ENCODE measurements around the gene AMMECR1L.
"Not testable (repeated sequence)": the region's sequence is repeated elsewhere in the genome, so short reads cannot be mapped to it uniquely, and the experiment has no call there.

Gene AMMECR1L

GRCh38 chr2:127887082-127887775 lies 1.5 kb upstream of the AMMECR1L start:
- no peak for DNase-seq (ENCODE audit: low read depth in 3 of 3)

DNA sequence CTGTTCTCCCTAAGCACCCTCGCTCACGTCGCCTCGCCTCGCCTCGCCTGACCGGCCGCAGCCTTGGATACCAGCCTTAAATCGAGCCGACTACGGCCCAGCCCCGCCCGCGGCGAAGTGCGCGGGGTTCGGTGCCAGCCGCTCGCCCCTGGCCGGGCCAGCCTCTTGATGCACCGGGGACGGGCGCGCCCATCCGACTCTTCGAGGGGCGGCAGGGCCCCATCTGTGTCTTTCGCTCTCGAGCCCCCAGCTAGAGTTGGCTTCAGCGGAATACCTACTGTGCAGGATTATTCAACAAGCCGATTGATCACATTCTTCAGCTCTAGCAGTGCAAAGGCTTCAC lies 808 bp upstream of the AMMECR1L start:
- DNase-seq (ENCODE audit: low read depth in 3 of 3), result not testable (repeated sequence)

- peak in 1 of 3 experiments; percentile 21 for DNase-seq (ENCODE audit: low read depth in 3 of 3)
Observed at GRCh38 chr2:127884861-127885740, 655 bp downstream of the AMMECR1L start.

- DNase-seq (ENCODE audit: low read depth in 3 of 3), result no peak
Observed at GRCh38 chr2:127884436-127884835, 1.3 kb downstream of the AMMECR1L start.

- DNase-seq (ENCODE audit: low read depth in 3 of 3), result no peak
Observed at GRCh38 chr2:127879899-127880298, 5.9 kb downstream of the AMMECR1L start.

DNA sequence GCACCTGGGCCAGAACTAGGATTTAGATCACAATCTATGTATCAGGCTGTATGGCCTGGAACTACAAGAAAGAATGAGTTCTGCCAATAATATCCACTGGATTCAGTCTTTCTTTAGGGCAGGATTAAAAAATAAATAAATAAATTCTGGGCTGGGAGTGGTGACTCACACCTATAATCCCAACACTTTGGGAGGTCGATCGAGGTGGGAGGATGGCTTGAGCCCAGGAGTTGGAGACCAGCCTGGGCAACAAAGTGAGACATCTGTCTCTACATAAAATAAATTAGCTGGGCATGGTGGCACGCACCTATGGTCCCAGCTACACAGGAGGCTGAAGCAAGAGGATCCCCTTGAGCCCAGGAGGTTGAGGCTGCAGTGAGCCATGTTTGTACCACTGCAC lies 8.1 kb downstream of the AMMECR1L start:
- no peak for DNase-seq (ENCODE audit: low read depth in 3 of 3)

- no peak for DNase-seq (ENCODE audit: low read depth in 3 of 3)
Observed at GRCh38 chr2:127877136-127877535, 8.6 kb downstream of the AMMECR1L start.

- no peak for DNase-seq (ENCODE audit: low read depth in 3 of 3)
Observed at GRCh38 chr2:127874378-127875269, 11.1 kb downstream of the AMMECR1L start.

DNA sequence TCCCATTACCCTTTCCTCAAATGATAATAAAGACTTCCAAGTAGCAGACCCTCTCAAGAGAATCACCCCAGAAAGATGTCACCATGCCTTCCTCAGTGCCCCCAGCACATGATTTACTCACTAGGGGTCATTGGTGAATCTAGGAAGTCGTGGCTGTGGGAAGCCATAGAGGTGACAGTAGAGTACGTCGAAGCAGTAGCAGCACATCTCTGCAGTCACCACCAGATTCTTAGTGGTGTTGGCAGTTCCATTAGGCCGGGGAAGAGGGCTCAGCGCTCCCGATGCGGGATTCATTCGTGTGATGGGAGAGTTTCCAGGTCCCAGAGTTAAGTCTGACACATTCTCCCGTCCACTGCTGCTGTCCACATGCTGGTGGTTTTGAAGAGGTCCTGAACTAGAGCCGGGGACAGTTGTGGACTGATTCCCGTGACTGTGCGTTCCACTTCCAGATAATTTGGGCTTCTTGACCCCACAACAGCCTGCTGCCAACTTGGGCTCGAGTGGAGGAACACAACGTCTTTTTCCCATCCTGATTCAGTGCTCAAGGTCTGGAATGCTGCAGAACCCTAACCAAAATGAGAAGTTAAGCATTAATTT lies 12.0 kb downstream of the AMMECR1L start:
- DNase-seq (ENCODE audit: low read depth in 3 of 3), result no peak

GRCh38 chr2:127872354-127872753 lies 13.4 kb downstream of the AMMECR1L start:
- no peak for DNase-seq (ENCODE audit: low read depth in 3 of 3)

DNA sequence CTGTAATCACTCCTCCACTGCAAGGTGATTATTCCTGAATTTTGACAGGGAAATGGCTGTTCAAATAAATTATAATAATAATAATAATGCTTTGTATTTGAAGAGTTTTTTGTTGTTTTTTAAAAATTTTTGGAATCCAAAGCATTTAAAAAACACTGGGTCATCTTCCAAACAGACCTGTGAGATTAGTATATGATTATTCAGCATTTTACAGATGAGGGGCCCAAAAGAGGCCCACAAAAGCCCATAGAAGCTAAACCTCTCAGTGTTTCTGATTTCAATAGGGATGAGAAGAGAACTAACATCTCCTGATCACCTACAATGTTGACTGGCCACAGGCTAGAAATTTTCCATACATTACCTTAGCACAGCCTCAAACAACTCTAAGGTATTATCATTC lies 19.8 kb downstream of the AMMECR1L start:
- DNase-seq (ENCODE audit: low read depth in 3 of 3), result no peak

DNA sequence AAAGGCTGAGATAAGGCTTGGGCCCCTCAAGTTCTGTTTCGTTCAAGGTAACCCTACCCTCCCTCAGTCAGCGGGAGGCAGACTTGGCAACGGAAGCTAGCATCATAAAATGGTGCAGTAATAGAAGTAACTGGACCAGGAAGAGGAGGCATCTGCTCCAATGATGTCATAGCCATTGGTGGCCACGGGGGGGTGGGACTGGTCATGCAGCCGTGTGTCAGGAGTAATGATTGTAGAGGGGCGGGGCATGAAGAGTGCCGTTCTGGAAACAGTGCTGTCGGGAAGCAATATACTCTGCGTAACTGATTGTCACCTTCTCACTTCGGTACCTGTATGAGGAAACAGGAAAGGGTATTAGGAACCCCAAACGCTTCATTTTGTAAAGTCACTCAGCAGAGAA lies 20.9 kb downstream of the AMMECR1L start:
- no peak for DNase-seq (ENCODE audit: low read depth in 3 of 3)

- no peak for DNase-seq (ENCODE audit: low read depth in 3 of 3)
Observed at GRCh38 chr2:127862228-127862627, 23.5 kb downstream of the AMMECR1L start.

DNA sequence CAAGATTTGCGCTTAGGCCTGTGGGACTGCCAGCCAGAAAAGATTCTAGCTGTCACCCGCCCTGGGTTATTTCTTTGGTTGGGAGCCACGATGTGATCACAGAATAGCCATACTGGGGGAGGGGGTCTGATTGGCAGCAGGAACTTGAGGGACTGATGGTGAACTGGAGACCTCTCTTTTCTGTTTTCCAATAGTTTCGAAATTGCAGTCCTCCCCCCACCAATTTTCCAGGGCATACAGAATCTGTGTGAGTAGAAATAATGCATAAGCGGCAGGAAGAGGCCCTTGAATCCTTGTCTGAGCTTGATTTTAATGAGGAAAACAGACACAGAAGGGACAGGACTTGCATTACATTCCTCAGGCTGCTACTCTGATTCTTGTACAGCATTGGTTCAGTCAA lies 25.6 kb downstream of the AMMECR1L start:
- DNase-seq (ENCODE audit: low read depth in 3 of 3), result no peak

DNA sequence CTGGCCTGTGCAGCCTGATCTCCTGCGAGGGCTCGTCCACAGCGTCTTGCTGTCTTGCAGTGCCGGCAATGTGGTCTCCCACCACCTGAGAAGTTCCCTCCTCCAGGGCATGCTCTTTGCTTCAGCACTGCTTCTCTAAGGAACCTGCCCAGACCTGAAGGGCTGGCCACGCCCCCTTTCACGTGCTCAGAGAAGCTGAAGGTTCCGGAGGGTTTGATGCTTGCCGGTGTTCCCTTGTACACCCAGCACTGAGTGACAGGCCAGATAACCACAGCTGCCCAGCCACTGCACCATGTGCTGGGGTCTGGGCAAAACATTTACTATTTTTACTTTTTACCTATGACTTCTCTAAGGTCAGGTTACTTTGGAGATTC lies 26.1 kb downstream of the AMMECR1L start:
- DNase-seq (ENCODE audit: low read depth in 3 of 3), result peak in 2 of 3 experiments; percentile 22 to 40

DNA sequence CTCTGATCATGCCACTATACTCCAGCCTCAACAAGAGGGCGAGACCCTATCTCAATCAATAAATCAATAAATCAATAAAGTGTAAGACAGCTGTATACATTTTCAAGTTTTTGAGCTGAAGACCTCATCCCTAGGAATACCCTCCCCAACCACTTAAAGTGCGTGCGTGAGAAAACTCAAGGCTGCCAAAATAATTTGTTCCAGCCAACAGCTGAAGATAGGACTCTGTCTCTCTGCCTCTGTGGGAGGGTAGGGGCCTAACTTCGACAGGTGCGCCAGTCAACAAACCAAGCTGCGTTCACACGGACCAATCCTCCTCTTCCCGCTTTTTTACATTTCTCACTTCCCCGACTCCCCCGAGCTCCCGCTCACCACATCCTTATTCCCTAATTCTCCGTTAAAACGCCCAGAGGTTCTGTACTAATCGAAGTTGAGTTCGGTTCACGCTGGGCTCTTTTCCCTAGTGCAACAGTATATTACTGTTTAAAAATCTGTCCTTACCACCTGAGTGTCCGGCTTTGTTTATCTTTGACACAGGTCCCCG lies 28.4 kb downstream of the AMMECR1L start:
- no peak for DNase-seq (ENCODE audit: low read depth in 3 of 3)

- DNase-seq (ENCODE audit: low read depth in 3 of 3), result no peak
Observed at GRCh38 chr2:127853671-127854070, 32.1 kb downstream of the AMMECR1L start.

DNA sequence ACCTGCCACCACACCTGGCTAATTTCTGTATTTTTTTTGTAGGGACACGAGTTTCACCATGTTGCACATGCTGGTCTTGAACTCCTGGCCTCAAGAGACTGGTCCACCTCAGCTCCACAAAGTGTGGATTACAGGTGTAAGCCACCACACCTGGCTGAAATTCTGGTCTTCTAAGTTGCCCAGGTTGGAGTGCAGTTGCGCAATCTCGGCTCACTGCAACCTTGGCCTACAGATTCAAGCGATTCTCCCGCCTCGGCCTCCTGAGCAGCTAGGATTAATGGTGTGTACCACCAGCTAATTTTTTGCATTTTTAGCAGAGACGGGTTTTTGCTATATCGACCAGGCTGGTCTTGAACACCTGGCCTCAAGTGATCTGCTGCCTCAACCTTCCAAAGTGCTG lies 33.4 kb downstream of the AMMECR1L start:
- no peak for DNase-seq (ENCODE audit: low read depth in 3 of 3)

GRCh38 chr2:127847931-127848330 lies 37.8 kb downstream of the AMMECR1L start:
- no peak for DNase-seq (ENCODE audit: low read depth in 3 of 3)

DNA sequence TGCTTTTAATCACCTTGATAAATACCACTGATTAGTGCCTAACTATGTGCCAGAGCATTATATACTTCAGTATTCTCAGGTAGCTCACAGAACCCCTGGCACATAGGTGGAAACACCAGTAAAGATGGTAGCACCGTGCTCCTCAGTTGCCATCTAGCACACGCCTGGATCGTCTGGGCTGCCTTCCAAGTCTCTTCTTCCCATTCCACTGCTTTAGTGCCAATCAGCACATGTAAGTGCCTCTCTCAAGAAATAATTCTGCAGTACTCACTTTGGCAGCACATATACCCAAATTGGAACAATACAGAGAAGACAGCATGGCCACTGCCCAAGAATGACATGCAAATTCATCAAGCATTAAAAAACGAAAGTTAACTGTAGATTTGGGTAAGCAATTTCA lies 40.8 kb downstream of the AMMECR1L start:
- no peak for DNase-seq (ENCODE audit: low read depth in 3 of 3)

DNA sequence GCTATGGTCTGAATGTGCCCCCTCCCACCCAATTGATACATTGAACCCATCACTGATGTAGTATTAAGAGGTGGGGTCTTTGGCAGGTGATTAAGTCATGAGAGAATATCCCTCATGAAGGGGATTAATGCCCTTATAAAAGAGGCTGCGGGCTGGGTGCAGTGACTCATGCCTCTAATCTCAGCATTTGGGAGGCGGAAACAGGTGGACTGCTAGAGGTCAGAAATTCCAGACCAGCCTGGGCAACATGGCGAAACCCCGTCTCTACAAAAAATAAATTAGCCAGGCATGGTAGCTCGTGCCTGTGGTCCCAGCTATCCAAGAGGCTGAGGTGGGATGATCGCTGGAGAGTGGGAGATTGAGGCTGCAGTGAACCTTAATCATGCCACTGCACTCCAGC lies 42.1 kb downstream of the AMMECR1L start:
- DNase-seq (ENCODE audit: low read depth in 3 of 3), result no peak

All from stimulated activated CD4-positive, alpha-beta T cell treated with anti-CD3 and anti-CD28 coated beads, TNF-alpha, amount 100 ng/mL, for 24 hours (primary cell).